ENCODE results near the gene DLX4. TPM values are rescaled to one million over a fixed set of nuclear protein-coding genes. Genes with fewer than 3 reads are reported as not detected.
A peak's percentile ranks its signal among the peaks of the same experiment; 100 is the strongest.

Gene DLX4
- total RNA-seq, 2 donors from 2014 or later: 0.71 TPM; not detected in 1

DNA sequence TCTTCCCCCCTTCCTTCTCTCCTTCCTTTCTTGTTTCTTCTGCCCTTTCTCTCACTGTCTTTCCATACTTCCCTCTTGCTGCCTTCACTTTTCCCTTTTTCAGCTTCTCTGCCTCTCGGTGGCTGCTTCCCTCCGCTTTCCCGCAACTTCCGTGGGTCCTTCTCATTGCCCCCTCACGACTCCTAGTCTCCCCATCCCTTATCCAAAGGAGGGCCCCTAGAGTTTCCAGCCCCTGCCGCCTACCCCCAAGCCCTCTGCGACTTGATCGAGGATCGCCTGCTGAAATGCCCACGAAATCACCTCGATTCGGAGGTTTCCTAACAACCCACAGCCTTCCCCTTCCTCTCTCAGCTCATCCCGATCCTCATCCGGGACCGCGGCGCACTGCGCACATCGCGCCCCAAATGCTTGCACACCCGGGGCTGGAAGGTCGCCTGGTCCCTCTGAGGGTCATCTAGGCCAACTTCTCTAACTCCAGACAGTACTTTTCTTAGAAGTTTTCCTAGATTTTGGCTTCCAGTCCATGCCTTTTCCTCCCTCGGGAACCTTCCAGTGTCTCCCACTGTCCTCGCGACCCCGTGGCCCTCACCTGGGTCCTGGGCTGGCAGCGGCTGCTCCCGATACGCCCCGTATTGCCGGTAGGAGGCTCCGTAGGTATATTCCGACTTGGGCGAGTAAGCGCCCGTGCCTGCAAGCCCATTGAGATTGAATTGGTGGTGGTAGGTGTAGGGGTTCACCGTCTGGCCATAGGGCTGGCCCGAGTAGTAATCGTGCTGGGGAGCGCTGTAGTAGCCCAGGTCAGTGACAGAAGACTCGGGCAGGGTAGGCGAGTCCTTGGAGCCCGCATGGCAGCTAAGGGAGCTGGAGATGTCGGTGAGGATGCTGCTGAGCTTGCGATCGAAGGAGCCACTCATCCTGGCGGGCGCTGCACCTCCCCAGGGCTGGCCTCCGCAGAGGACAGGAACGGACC is 25.4 kb downstream of the DLX4 start:
- no peak for DNase-seq (ENCODE audit: low spot score)
- Histone ChIP-seq H3K4me1 (peaks cover 0 to 38% of the 10 kb centered on the region in 2 donors), H3K27ac (no peak overlapping the region), H3K9me3 (no peaks in the 10 kb centered on the region), H3K4me3 (peak overlapping the region in 1 of 2 donors; percentile 50), H3K36me3 (no peaks in the 10 kb centered on the region), H3K27me3 (peaks cover 9 to 22% of the 10 kb centered on the region in 2 donors)
- TF ChIP-seq, protein P1, sequence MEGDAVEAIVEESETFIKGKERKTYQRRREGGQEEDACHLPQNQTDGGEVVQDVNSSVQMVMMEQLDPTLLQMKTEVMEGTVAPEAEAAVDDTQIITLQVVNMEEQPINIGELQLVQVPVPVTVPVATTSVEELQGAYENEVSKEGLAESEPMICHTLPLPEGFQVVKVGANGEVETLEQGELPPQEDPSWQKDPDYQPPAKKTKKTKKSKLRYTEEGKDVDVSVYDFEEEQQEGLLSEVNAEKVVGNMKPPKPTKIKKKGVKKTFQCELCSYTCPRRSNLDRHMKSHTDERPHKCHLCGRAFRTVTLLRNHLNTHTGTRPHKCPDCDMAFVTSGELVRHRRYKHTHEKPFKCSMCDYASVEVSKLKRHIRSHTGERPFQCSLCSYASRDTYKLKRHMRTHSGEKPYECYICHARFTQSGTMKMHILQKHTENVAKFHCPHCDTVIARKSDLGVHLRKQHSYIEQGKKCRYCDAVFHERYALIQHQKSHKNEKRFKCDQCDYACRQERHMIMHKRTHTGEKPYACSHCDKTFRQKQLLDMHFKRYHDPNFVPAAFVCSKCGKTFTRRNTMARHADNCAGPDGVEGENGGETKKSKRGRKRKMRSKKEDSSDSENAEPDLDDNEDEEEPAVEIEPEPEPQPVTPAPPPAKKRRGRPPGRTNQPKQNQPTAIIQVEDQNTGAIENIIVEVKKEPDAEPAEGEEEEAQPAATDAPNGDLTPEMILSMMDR (IDR thresholded peaks at IDR 0.05): no peak

DNA sequence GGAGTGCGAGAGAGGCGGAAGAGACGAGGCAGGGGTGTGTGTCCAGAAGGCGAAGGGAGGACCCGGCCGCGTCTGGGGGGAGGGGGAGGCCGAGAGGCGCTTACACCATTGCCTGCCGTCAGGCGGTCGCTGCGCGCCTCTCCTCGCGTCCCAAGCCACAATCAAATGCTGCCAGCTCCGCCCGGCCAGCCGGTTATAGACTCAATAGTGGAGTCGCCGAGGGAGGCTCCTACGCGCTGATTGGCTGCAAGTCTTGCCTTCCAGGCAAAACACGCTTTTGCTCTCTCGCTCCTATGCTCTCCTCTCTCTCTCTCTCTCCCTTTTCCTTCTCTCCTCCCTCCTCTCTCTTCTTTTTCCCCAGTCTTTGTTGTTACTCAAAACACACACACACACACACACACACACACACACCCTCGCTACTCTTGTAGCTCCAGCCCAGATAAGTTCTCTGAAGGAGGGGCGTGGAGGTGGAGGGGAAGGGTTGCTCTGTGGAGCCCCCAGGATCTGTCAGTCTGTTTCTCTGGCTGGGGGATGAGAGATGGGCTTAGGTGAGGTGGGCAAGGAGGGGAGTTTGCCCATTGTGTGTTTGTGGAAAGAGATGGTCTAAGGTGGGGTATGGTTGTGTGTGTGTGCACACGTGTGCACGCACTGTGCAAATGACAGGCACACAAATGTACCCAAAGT is 26.2 kb downstream of the DLX4 start, which contains the start of gene DLX3:
Gene DLX3, minus strand, starts transcription at position 170 of the 684 bp plus-strand sequence. CDS start 226 bp downstream, outside the sequence.
- peak within 1 kb of the TSS in 1 of 2 donors; percentile 50 for H3K4me3 ChIP-seq
- peak; percentile 75 for DNase-seq (ENCODE audit: low spot score)
- H3K27ac ChIP-seq: no peak within 1 kb of the TSS
- H3K36me3 ChIP-seq: no peaks in the 10 kb centered on the region
- peaks cover 9 to 22% of the 10 kb centered on the region in 2 donors for H3K27me3 ChIP-seq
- no peaks in the 10 kb centered on the region for H3K9me3 ChIP-seq
- TF ChIP-seq, protein P1 (IDR thresholded peaks at IDR 0.05): no peak
- peaks cover 0 to 38% of the 10 kb centered on the region in 2 donors for H3K4me1 ChIP-seq

- TF ChIP-seq, protein P1 (IDR thresholded peaks at IDR 0.05): no peak
- H3K4me3 ChIP-seq: no peak overlapping the region
- DNase-seq (ENCODE audit: low spot score): no peak
These were observed 27.1 kb downstream of the DLX4 start for GRCh38 chr17:49996121-49996494.

GRCh38 chr17:49996495-49997300 is 27.7 kb downstream of the DLX4 start:
- Histone ChIP-seq H3K9me3 (no peaks in the 10 kb centered on the region), H3K36me3 (no peaks in the 10 kb centered on the region), H3K27ac (no peak overlapping the region), H3K27me3 (peaks cover 9 to 22% of the 10 kb centered on the region in 2 donors), H3K4me3 (peak overlapping the region; percentile 23 to 53), H3K4me1 (peaks cover 0 to 38% of the 10 kb centered on the region in 2 donors)
- DNase-seq (ENCODE audit: low spot score): no peak
- TF ChIP-seq, protein P1 (IDR thresholded peaks at IDR 0.05): peak; percentile 98 to 99

More at GRCh38 chr17:49996121-49996494, 27.1 kb downstream of the DLX4 start:
- Histone ChIP-seq H3K9me3 (no peaks in the 10 kb centered on the region), H3K27me3 (peaks cover 9 to 22% of the 10 kb centered on the region in 2 donors), H3K36me3 (no peaks in the 10 kb centered on the region), H3K27ac (no peak overlapping the region), H3K4me1 (peaks cover 0 to 38% of the 10 kb centered on the region in 2 donors)

DNA sequence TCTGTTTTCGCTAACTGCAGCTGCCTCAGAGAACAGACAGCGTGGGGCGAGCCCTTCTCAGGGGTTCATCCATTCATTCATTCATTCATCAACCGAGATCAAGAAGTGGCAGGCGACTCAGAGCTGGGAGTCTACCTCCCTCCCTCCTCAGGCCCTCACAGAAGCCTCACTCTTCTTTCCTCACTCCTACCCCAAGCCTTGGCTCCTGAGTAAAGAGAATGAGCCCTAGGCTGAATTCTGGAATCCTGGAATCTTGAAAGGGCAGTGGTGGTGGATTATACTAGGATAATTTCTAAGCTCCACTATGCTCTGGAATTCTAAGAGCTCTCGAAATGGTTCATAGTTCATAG is 28.3 kb downstream of the DLX4 start:
- peak overlapping the region in 1 of 2 donors; percentile 53 for H3K4me3 ChIP-seq
- H3K36me3 ChIP-seq: no peaks in the 10 kb centered on the region
- no peaks in the 10 kb centered on the region for H3K9me3 ChIP-seq
- H3K27me3 ChIP-seq: peaks cover 9 to 26% of the 10 kb centered on the region in 2 donors
- DNase-seq (ENCODE audit: low spot score): no peak
- H3K27ac ChIP-seq: no peak overlapping the region
- TF ChIP-seq, protein P1 (IDR thresholded peaks at IDR 0.05): no peak
- H3K4me1 ChIP-seq: peaks cover 0 to 38% of the 10 kb centered on the region in 2 donors
